Neural progenitor cell (in vitro differentiated cells): ENCODE measurements around the gene EXOSC7. TPM values are rescaled to one million over a fixed set of nuclear protein-coding genes. Genes with fewer than 3 reads are reported as not detected.

Source experiments
- DNase-seq: peaks from one replicate; pipeline ENCODE4 v3.0.0-alpha.2; 2016; ENCODE audit warnings: low spot score
- H2AFZ ChIP-seq: fragments of 200-600 bp; sonication (generic); replicated peaks from 2 replicates; pipeline ENCODE4 v1.6.1; 2016; ENCODE audit warnings: antibody characterized with exemption
- H3F3A ChIP-seq: fragments of 200-600 bp; sonication (generic); 2 replicates; pipeline ENCODE4 v1.6.1; 2016; ENCODE audit warnings: antibody characterized with exemption, low read depth
- H3K27ac ChIP-seq: fragments of 200-600 bp; sonication (generic); 2 replicates; pipeline ENCODE4 v1.5.1; 2016; ENCODE audit warnings: mild to moderate bottlenecking
- H3K27me3 ChIP-seq: fragments of 200-600 bp; sonication (generic); 2 replicates; pipeline ENCODE4 v1.6.1; 2016; ENCODE audit warnings: mild to moderate bottlenecking, moderate library complexity
- H3K36me3 ChIP-seq: fragments of 200-600 bp; sonication (generic); 2 replicates; pipeline ENCODE4 v1.5.1; 2016
- H3K4me1 ChIP-seq: fragments of 200-600 bp; sonication (generic); 2 replicates; pipeline ENCODE4 v1.6.1; 2016; ENCODE audit warnings: mixed run types
- H3K4me2 ChIP-seq: fragments of 200-600 bp; sonication (generic); 2 replicates; pipeline ENCODE4 v1.6.1; 2016
- H3K4me3 ChIP-seq: fragments of 200-600 bp; sonication (generic); 2 replicates; pipeline ENCODE4 v1.5.1; 2016
- H3K79me2 ChIP-seq: fragments of 200-600 bp; sonication (generic); 2 replicates; pipeline ENCODE4 v1.6.1; 2016; ENCODE audit warnings: low read depth
- H3K9ac ChIP-seq: fragments of 200-600 bp; sonication (generic); 2 replicates; pipeline ENCODE4 v1.6.1; 2016
- H3K9me3 ChIP-seq: fragments of 200-600 bp; sonication (generic); 2 replicates; pipeline ENCODE4 v1.5.1; 2016; ENCODE audit warnings: low read depth
- H4K20me1 ChIP-seq: fragments of 200-600 bp; sonication (generic); 2 replicates; pipeline ENCODE4 v1.6.1; 2016; ENCODE audit warnings: low read depth
- H3K27ac Mint-ChIP-seq: 3 replicates; pipeline ENCODE4 v1.8.0; 2021; ENCODE audit warnings: mixed read lengths
- H3K27me3 Mint-ChIP-seq: 2 replicates; pipeline ENCODE4 v1.8.0; 2022; ENCODE audit warnings: low read depth, mild to moderate bottlenecking, inconsistent platforms, moderate library complexity, mixed read lengths; ENCODE audit not compliant: insufficient read depth
- H3K36me3 Mint-ChIP-seq: 3 replicates; pipeline ENCODE4 v1.8.0; 2021; ENCODE audit warnings: mixed read lengths
- H3K4me1 Mint-ChIP-seq: 3 replicates; pipeline ENCODE4 v1.8.0; 2021; ENCODE audit warnings: mixed read lengths
- H3K4me3 Mint-ChIP-seq: 3 replicates; pipeline ENCODE4 v1.8.0; 2021; ENCODE audit warnings: mild to moderate bottlenecking, moderate library complexity, mixed read lengths
- H3K9me3 Mint-ChIP-seq: 3 replicates; pipeline ENCODE4 v1.8.0; 2020; ENCODE audit warnings: mixed read lengths
- CTCF ChIP-seq: fragments of 200-600 bp; sonication (generic); IDR thresholded peaks from 2 replicates; pipeline ENCODE4 v1.5.1; 2017; ENCODE audit warnings: antibody characterized with exemption, mild to moderate bottlenecking
- EZH2 ChIP-seq: fragments of 200-600 bp; sonication (generic); IDR thresholded peaks from 2 replicates; pipeline ENCODE4 v1.6.1; 2017; ENCODE audit warnings: antibody characterized with exemption, mild to moderate bottlenecking, moderate library complexity
- EZH2phosphoT487 ChIP-seq: fragments of 200-600 bp; sonication (generic); IDR thresholded peaks from 2 replicates; pipeline ENCODE4 v1.6.1; 2017; ENCODE audit warnings: antibody characterized with exemption
- total RNA-seq: library from RNA; depleted of rRNA; stranded (reverse); fragments of >200 nt; gene quantifications from 2 replicates; pipeline ENCODE4 v1.2.3, GENCODE V29; 2015; ENCODE audit warnings: low replicate concordance

The EXOSC7 gene
- total RNA-seq, 1 donor from 2014 or later, result 88.7 TPM

GRCh38 chr3:45029216-45029615 is 53.2 kb downstream of the EXOSC7 start:
- H3K4me1 Mint-ChIP-seq, result peaks cover 17% of the 10 kb centered on the region
- Histone ChIP-seq H3K79me2 (no peaks in the 10 kb centered on the region), H3K4me1 (peaks cover 4% of the 10 kb centered on the region), H3K9ac (no peak overlapping the region), H4K20me1 (no peaks in the 10 kb centered on the region), H3K4me3 (no peak overlapping the region), H3K27ac (no peak overlapping the region), H3F3A (no peaks in the 10 kb centered on the region), H2AFZ (no peak overlapping the region), H3K9me3 (no peaks in the 10 kb centered on the region), H3K36me3 (no peaks in the 10 kb centered on the region), H3K4me2 (no peak overlapping the region), H3K27me3 (peaks cover 20% of the 10 kb centered on the region)
- H3K27ac Mint-ChIP-seq, result no peak overlapping the region
- H3K9me3 Mint-ChIP-seq, result no peaks in the 10 kb centered on the region
- no peak overlapping the region for H3K4me3 Mint-ChIP-seq
- no peak for DNase-seq
- H3K27me3 Mint-ChIP-seq, result peaks cover 7% of the 10 kb centered on the region
- no peaks in the 10 kb centered on the region for H3K36me3 Mint-ChIP-seq
- TF ChIP-seq EZH2phosphoT487 (no peak), CTCF (no peak), EZH2 (no peak)

- H3K9me3 Mint-ChIP-seq, result no peaks in the 10 kb centered on the region
- no peak for DNase-seq
- H3K36me3 ChIP-seq, result no peaks in the 10 kb centered on the region
- peaks cover 4% of the 10 kb centered on the region for H3K4me1 ChIP-seq
- peaks cover 7% of the 10 kb centered on the region for H3K27me3 Mint-ChIP-seq
- no peaks in the 10 kb centered on the region for H4K20me1 ChIP-seq
- H3K36me3 Mint-ChIP-seq, result no peaks in the 10 kb centered on the region
- H3K79me2 ChIP-seq, result no peaks in the 10 kb centered on the region
- H3K4me3 ChIP-seq, result no peak overlapping the region
- H3K4me2 ChIP-seq, result no peak overlapping the region
- no peak overlapping the region for H2AFZ ChIP-seq
- H3K4me3 Mint-ChIP-seq, result no peak overlapping the region
- H3K4me1 Mint-ChIP-seq, result peaks cover 21% of the 10 kb centered on the region
- H3K9me3 ChIP-seq, result no peaks in the 10 kb centered on the region
- H3K27ac ChIP-seq, result no peak overlapping the region
- no peak overlapping the region for H3K27ac Mint-ChIP-seq
- H3K9ac ChIP-seq, result no peak overlapping the region
- no peak for TF ChIP-seq EZH2phosphoT487
- no peak for TF ChIP-seq EZH2
- TF ChIP-seq CTCF, result no peak
- H3F3A ChIP-seq, result no peaks in the 10 kb centered on the region
- H3K27me3 ChIP-seq, result peaks cover 24% of the 10 kb centered on the region
Observed at GRCh38 chr3:45029661-45030060, 53.6 kb downstream of the EXOSC7 start.

GRCh38 chr3:45031531-45031930 is 55.5 kb downstream of the EXOSC7 start:
- no peak overlapping the region for H3K27ac ChIP-seq
- H3K4me3 Mint-ChIP-seq, result no peak overlapping the region
- H3K9me3 ChIP-seq, result no peaks in the 10 kb centered on the region
- no peak for DNase-seq
- H3K9ac ChIP-seq, result no peak overlapping the region
- peaks cover 16% of the 10 kb centered on the region for H3K27me3 Mint-ChIP-seq
- no peaks in the 10 kb centered on the region for H3F3A ChIP-seq
- H3K9me3 Mint-ChIP-seq, result no peaks in the 10 kb centered on the region
- peaks cover 4% of the 10 kb centered on the region for H3K4me1 ChIP-seq
- H3K27me3 ChIP-seq, result peaks cover 43% of the 10 kb centered on the region
- peaks cover 3% of the 10 kb centered on the region for H4K20me1 ChIP-seq
- H3K79me2 ChIP-seq, result no peaks in the 10 kb centered on the region
- no peak overlapping the region for H3K27ac Mint-ChIP-seq
- H3K36me3 Mint-ChIP-seq, result no peaks in the 10 kb centered on the region
- H2AFZ ChIP-seq, result no peak overlapping the region
- H3K4me2 ChIP-seq, result no peak overlapping the region
- H3K36me3 ChIP-seq, result no peaks in the 10 kb centered on the region
- TF ChIP-seq EZH2, result no peak
- TF ChIP-seq CTCF, result no peak
- TF ChIP-seq EZH2phosphoT487, result no peak
- H3K4me1 Mint-ChIP-seq, result peaks cover 29% of the 10 kb centered on the region
- H3K4me3 ChIP-seq, result no peak overlapping the region
